GM12878 (cell line): Measurements from ENCODE around the gene MEF2D. TPM values are rescaled to one million over a fixed set of nuclear protein-coding genes. Genes with fewer than 3 reads are reported as not detected.

Experiments used
- ATAC-seq: fragments of 200-7000 bp; cut with Tn5 transposase; 3 replicates; pipeline ENCODE4 v1.9.1; 2020; ENCODE audit warnings: mild to moderate bottlenecking, moderate library complexity
- BruUV-seq: library from RNA; stranded (reverse); fragments of 400-500 nt; replicated peaks from 2 replicates; lab custom pipeline; 2021; lab: Mats Ljungman, UMichigan
- CTCF ChIA-PET: fragments of 300-600 bp; sonication (Branson Sonifier 250); formaldehyde crosslinking; extraction: SDS; loops from one replicate; lab custom pipeline; 2021; ENCODE audit warnings: inconsistent platforms; lab: Yijun Ruan, JAX
- POLR2A ChIA-PET: fragments of 350-600 bp; formaldehyde crosslinking; extraction: SDS; loops from one replicate; lab custom pipeline; 2021; ENCODE audit warnings: inconsistent platforms; lab: Charles Lee
- RAD21 ChIA-PET: fragments of 300-600 bp; sonication (Branson Sonifier 250); formaldehyde crosslinking; loops from one replicate; lab custom pipeline; 2023; ENCODE audit warnings: antibody characterized with exemption; ENCODE audit not compliant: unreplicated experiment; lab: Charles Lee
- SMC1A ChIA-PET: fragments of 300-600 bp; sonication (Branson Sonifier 250); formaldehyde crosslinking; loops from one replicate; lab custom pipeline; 2023; ENCODE audit not compliant: unreplicated experiment, uncharacterized antibody; lab: Charles Lee
- DNase-seq: peaks from one replicate; pipeline ENCODE4 v3.0.0-alpha.2; 2011; ENCODE audit warnings: low read depth, low spot score
- FAIRE-seq: peaks from 3 replicates; lab custom pipeline; 2011; peaks lifted over from hg19 to GRCh38; lab: Jason Lieb, UNC
- H2AFZ ChIP-seq: 2 replicates; pipeline ENCODE4 v1.6.0; 2011; ENCODE audit warnings: low read depth, low read length, control low read depth; ENCODE audit not compliant: control insufficient read depth
- H3K27ac ChIP-seq: 2 replicates; pipeline ENCODE4 v1.5.1; 2011; ENCODE audit warnings: control low read depth; ENCODE audit not compliant: control insufficient read depth, insufficient read depth
- H3K27me3 ChIP-seq, 2 experiments: replicated peaks in 1 of 2; 2 replicates each; pipeline versions ENCODE4 v1.6.0 to v1.6.1; 2011; ENCODE audit warnings: low read length in 1 of 2; ENCODE audit not compliant: control insufficient read depth in 2 of 2, insufficient read depth in 2 of 2
- H3K36me3 ChIP-seq, 2 experiments: 2 replicates each; pipeline ENCODE4 v1.5.1; 2011; ENCODE audit warnings: low read length in 1 of 2; ENCODE audit not compliant: control insufficient read depth in 2 of 2, insufficient read depth in 2 of 2
- H3K4me1 ChIP-seq: 2 replicates; pipeline ENCODE4 v1.6.1; 2011; ENCODE audit warnings: mild to moderate bottlenecking, low read length, moderate library complexity, mixed read lengths; ENCODE audit not compliant: control insufficient read depth, insufficient read depth
- H3K4me2 ChIP-seq: 2 replicates; pipeline ENCODE4 v1.6.0; 2011; ENCODE audit warnings: control low read depth; ENCODE audit not compliant: control insufficient read depth, insufficient read depth
- H3K4me3 ChIP-seq: fragments of 200-600 bp; sonication (generic); 2 replicates; pipeline ENCODE4 v1.5.1; 2016
- H3K79me2 ChIP-seq: 2 replicates; pipeline ENCODE4 v1.6.0; 2011; ENCODE audit warnings: low read length; ENCODE audit not compliant: control insufficient read depth, insufficient read depth
- H3K9ac ChIP-seq: 2 replicates; pipeline ENCODE4 v1.8.0; 2011; ENCODE audit warnings: low read length, control low read depth, mixed read lengths; ENCODE audit not compliant: control insufficient read depth, insufficient read depth
- H3K9me3 ChIP-seq: replicated peaks from 3 replicates; pipeline ENCODE4 v1.5.1; 2011; ENCODE audit warnings: mild to moderate bottlenecking, low read length; ENCODE audit not compliant: control insufficient read depth, insufficient read depth
- H4K20me1 ChIP-seq: 2 replicates; pipeline ENCODE4 v1.6.0; 2011; ENCODE audit not compliant: control insufficient read depth, insufficient read depth
- DPF2 ChIP-seq: fragments of 450-650 bp; IDR thresholded peaks from 2 replicates; pipeline ENCODE4 v1.6.1; 2017; ENCODE audit warnings: mild to moderate bottlenecking
- EGR1 ChIP-seq, 2 experiments: IDR thresholded peaks; 1 replicate in 1 of 2; 2 replicates in 1 of 2; pipeline ENCODE4 v1.6.1; 2011 to 2012; ENCODE audit warnings: low read depth in 2 of 2, low read length in 2 of 2, borderline replicate concordance in 1 of 2, mild to moderate bottlenecking in 1 of 2, moderate library complexity in 1 of 2
- HSF1 ChIP-seq: fragments of 150-350 bp; IDR thresholded peaks from 2 replicates; pipeline ENCODE4 v1.6.1; 2014; ENCODE audit warnings: mild to moderate bottlenecking, low read depth, low read length
- IKZF1 ChIP-seq: fragments of 450-650 bp; conservative IDR thresholded peaks from 2 replicates; pipeline ENCODE4 v1.6.1; 2017; ENCODE audit warnings: antibody characterized with exemption, mild to moderate bottlenecking
- IKZF2 ChIP-seq, 2 experiments: fragments of 450-650 bp; IDR thresholded peaks; 2 replicates each; pipeline ENCODE4 v1.6.1; 2017; ENCODE audit warnings: mild to moderate bottlenecking in 2 of 2, moderate library complexity in 2 of 2
- KDM1A ChIP-seq: fragments of 200-600 bp; sonication (generic); IDR thresholded peaks from 2 replicates; pipeline ENCODE4 v1.6.1; 2016; ENCODE audit warnings: borderline replicate concordance
- NR2F1 ChIP-seq: fragments of 450-650 bp; conservative IDR thresholded peaks from 2 replicates; pipeline ENCODE4 v1.6.1; 2017; ENCODE audit warnings: mild to moderate bottlenecking
- RELB ChIP-seq: fragments of 450-650 bp; IDR thresholded peaks from 2 replicates; pipeline ENCODE4 v1.6.1; 2017; ENCODE audit warnings: low read depth, mild to moderate bottlenecking, moderate library complexity
- SMARCA5 ChIP-seq: fragments of 450-650 bp; IDR thresholded peaks from 2 replicates; pipeline ENCODE4 v1.6.1; 2017; ENCODE audit warnings: mild to moderate bottlenecking
- SPI1 ChIP-seq: IDR thresholded peaks from 2 replicates; pipeline ENCODE4 v1.6.1; 2011; ENCODE audit warnings: low read depth, mild to moderate bottlenecking, low read length, moderate library complexity, borderline replicate concordance; ENCODE audit not compliant: insufficient read depth
- TCF12 ChIP-seq: IDR thresholded peaks from 2 replicates; pipeline ENCODE4 v1.6.1; 2011; ENCODE audit warnings: low read depth, mild to moderate bottlenecking, low read length
- WGBS: methylation state at CpG from one replicate; pipeline ENCODE4 v1.1.6; 2016; ENCODE audit warnings: low lambda C conversion rate; ENCODE audit not compliant: insufficient replicate concordance, insufficient coverage; ENCODE audit errors: missing lambda C conversion rate; 5-methylcytosine and 5-hydroxymethylcytosine counted together
- in situ Hi-C: fragments of 300-500 bp; cut with MboI; formaldehyde crosslinking; loops from 9 replicates; pipeline ENCODE4 v1.14.3; 2018; ENCODE audit warnings: mixed read lengths
- intact Hi-C: fragments of 100-400 bp; cut with micrococcal nuclease; formaldehyde crosslinking; loops from one replicate; pipeline ENCODE4 v1.14.2; 2022; ENCODE audit not compliant: unreplicated experiment
- polyA plus RNA-seq, 11 experiments: library from polyadenylated mRNA; depleted of rRNA in 4 of 11; unstranded in 6 of 11; stranded (reverse) in 5 of 11; fragments of >200 nt; fragmentation: Nextera tagmentation in 4 of 11; fragmentation: Illumina TruSeq in 1 of 11; extraction: Ambion mirVana in 4 of 11; extraction: Trizol in 1 of 11; gene quantifications; 1 replicate in 1 of 11; 2 replicates in 10 of 11; pipeline versions ENCODE4 v1.2.1 to v1.2.3, GENCODE V29; 2011 to 2016; ENCODE audit warnings: inconsistent platforms in 2 of 11, missing spikeins in 2 of 11, low read depth in 1 of 11
- total RNA-seq, 4 experiments: library from RNA; depleted of rRNA in 3 of 4; stranded (reverse); fragments of >200 nt in 3 of 4; fragmentation: Illumina TruSeq in 1 of 4; extraction: Trizol in 1 of 4; gene quantifications; 2 replicates each; pipeline versions ENCODE4 v1.2.1 to v1.2.3, GENCODE V29; 2013 to 2021

MEF2D gene
- total and polyA plus RNA-seq, 10 of the 15 experiments (the other 5 are each of a cell fraction or from before 2014, with no cell fraction given): 0.61 to 53.0 (median 15.2) TPM

GRCh38 chr1:156420205-156421061, 80.1 kb downstream of the MEF2D start:
- peak overlapping the region; percentile 67 for H3K9ac ChIP-seq

More at GRCh38 chr1:156420205-156421061, 80.1 kb downstream of the MEF2D start:
- CTCF ChIA-PET: interaction anchor here (0.8 to 2.3 kb wide), 15 partner anchors 10 to 469 kb away, joined by 3 to 26 read pairs (median 4); partner anchors contain the start of gene NAXE
- Histone ChIP-seq H2AFZ (peak overlapping the region; percentile 16), H3K27me3 (peaks cover 5 to 13% of the 10 kb centered on the region in 2 experiments), H3K36me3 (no peaks in the 10 kb centered on the region), H4K20me1 (no peaks in the 10 kb centered on the region), H3K4me2 (peak overlapping the region; percentile 77), H3K79me2 (no peaks in the 10 kb centered on the region), H3K27ac (peak overlapping the region; percentile 32; the same call in 1 of the 2 replicates), H3K9me3 (no peaks in the 10 kb centered on the region), H3K4me1 (peaks cover 8% of the 10 kb centered on the region), H3K4me3 (peak overlapping the region; percentile 75)
- SMC1A ChIA-PET: interaction anchor here (0.8 to 3.1 kb wide), 8 partner anchors 9 to 35 kb away, joined by 3 to 23 read pairs (median 5); no protein-coding TSS in a partner anchor
- ATAC-seq: peak; percentile 81
- FAIRE-seq: no peak
- WGBS: 1% methylated on average over 69 of the region's 69 CpGs
- TF ChIP-seq TCF12 (no peak), SPI1 (peak; percentile 82; the same call in 1 of the 2 replicates), IKZF2 (IDR thresholded peaks at IDR 0.05) (0 out of 4 replicates have a peak, but pooled peaks of 1 of the 2 experiments have one; percentile 19), KDM1A (no peak), IKZF1 (0 out of 2 replicates have a peak, but pooled peaks have one; percentile 16), HSF1 (no peak), SMARCA5 (0 out of 2 replicates have a peak, but pooled peaks have one; percentile 4), NR2F1 (peak; percentile 36; the same call in 1 of the 2 replicates), DPF2 (peak; percentile 11; the same call in 1 of the 2 replicates), EGR1 (IDR thresholded peaks at IDR 0.05; ENCODE audit: borderline replicate concordance in 1 of 2, low read depth in 2 of 2, low read length in 2 of 2) (0 out of 3 replicates have a peak, but pooled peaks of 1 of the 2 experiments have one; percentile 29), RELB (0 out of 2 replicates have a peak, but pooled peaks have one; percentile 10)
- DNase-seq: no peak
- intact Hi-C loops (loop anchor here (2.0 kb wide), 1 partner anchor 24 kb away; no protein-coding TSS in a partner anchor), in situ Hi-C loops (no loop called here)
- no TSS peak for BruUV-seq
- POLR2A ChIA-PET: interaction anchor here (1.4 kb wide), 1 partner anchor 37 kb away, joined by 3 read pairs; no protein-coding TSS in a partner anchor
- RAD21 ChIA-PET: interaction anchor here (0.8 to 3.7 kb wide), 6 partner anchors 20 to 88 kb away, joined by 3 to 21 read pairs (median 4); no protein-coding TSS in a partner anchor
